ENCODE data around the gene SECISBP2. TPM values are rescaled to one million over a fixed set of nuclear protein-coding genes. Genes with fewer than 3 reads are reported as not detected.
"Not testable (repeated sequence)": the region's sequence is repeated elsewhere in the genome, so short reads cannot be mapped to it uniquely, and the experiment has no call there.

Gene SECISBP2
- total and polyA plus RNA-seq, 2 donors from 2014 or later: 27.0 to 59.8 TPM

DNA sequence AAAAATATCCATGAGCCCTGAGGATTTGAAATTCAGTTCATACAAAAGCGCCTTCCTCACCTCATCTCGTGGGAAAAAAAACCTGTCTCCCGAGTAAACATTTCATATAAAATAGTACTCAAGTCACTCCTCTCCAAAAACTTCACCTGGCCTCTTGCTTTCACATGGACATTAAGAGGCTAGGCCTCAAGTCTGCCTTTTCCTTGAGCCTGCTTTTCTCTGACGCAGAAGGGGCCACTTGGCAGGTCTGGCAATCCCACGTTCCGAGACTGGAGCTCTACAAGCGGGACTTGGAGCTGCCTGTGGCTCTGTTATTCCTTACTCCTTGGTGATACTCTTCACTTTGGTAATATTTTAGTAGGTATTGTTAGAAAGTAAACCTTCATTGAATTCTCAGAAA lies 34.2 kb upstream of the SECISBP2 start:
- H3K36me3 ChIP-seq (ENCODE audit: control insufficient read depth in 2 of 3, insufficient read depth in 3 of 3, low read length in 3 of 3): no peaks in the 10 kb centered on the region
- H3K4me3 ChIP-seq (ENCODE audit: low read length in 3 of 3): no peak overlapping the region
- peaks cover 0 to 2% (median 0%) of the 10 kb centered on the region in 3 donors for H3K4me1 ChIP-seq (ENCODE audit: control insufficient read depth in 2 of 3, insufficient read depth in 2 of 3, low read depth in 1 of 3, low read length in 3 of 3)
- DNase-seq (no peak), FAIRE-seq (no peak)
- no peak overlapping the region for H3K9ac ChIP-seq (ENCODE audit: low read length in 3 of 3)
- H3K27ac ChIP-seq (ENCODE audit: low read depth in 2 of 2, low read length in 2 of 2): no peak overlapping the region
- TF ChIP-seq, protein P1, sequence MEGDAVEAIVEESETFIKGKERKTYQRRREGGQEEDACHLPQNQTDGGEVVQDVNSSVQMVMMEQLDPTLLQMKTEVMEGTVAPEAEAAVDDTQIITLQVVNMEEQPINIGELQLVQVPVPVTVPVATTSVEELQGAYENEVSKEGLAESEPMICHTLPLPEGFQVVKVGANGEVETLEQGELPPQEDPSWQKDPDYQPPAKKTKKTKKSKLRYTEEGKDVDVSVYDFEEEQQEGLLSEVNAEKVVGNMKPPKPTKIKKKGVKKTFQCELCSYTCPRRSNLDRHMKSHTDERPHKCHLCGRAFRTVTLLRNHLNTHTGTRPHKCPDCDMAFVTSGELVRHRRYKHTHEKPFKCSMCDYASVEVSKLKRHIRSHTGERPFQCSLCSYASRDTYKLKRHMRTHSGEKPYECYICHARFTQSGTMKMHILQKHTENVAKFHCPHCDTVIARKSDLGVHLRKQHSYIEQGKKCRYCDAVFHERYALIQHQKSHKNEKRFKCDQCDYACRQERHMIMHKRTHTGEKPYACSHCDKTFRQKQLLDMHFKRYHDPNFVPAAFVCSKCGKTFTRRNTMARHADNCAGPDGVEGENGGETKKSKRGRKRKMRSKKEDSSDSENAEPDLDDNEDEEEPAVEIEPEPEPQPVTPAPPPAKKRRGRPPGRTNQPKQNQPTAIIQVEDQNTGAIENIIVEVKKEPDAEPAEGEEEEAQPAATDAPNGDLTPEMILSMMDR (IDR thresholded peaks at IDR 0.05; ENCODE audit: borderline replicate concordance, extremely low read depth, insufficient read depth): no peak
- H3K9me3 ChIP-seq (ENCODE audit: control insufficient read depth in 2 of 3, insufficient read depth in 1 of 3, low read length in 3 of 3): no peaks in the 10 kb centered on the region
- H3K27me3 ChIP-seq (ENCODE audit: control insufficient read depth, insufficient read depth, low read length): no peaks in the 10 kb centered on the region
- intact Hi-C loops (cut with DNase I): no loop called here

DNA sequence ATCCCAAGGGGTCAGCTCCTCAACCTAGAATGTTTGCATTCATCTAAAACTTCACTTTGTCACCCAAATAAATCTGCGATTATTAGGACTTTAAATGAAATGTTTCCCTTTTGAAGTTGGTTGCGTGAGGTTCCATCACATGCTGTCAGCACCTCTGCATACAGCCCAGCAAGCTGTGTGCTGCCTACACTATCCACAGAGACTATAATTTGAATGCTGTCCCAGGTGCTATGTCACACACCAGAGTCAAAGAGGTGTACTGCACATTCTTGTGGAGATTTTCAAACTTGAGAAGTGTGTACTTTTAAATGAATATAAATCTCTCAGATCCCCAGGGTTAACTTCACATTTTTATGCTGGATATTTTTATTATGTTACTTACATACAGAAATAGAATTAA lies 26.6 kb upstream of the SECISBP2 start:
- Histone ChIP-seq H3K36me3 (ENCODE audit: control insufficient read depth in 2 of 3, insufficient read depth in 3 of 3, low read length in 3 of 3) (no peaks in the 10 kb centered on the region), H3K27ac (ENCODE audit: low read depth in 2 of 2, low read length in 2 of 2) (no peak overlapping the region), H3K27me3 (ENCODE audit: control insufficient read depth, insufficient read depth, low read length) (no peaks in the 10 kb centered on the region), H3K4me1 (ENCODE audit: control insufficient read depth in 2 of 3, insufficient read depth in 2 of 3, low read depth in 1 of 3, low read length in 3 of 3) (no peaks in the 10 kb centered on the region), H3K9me3 (ENCODE audit: control insufficient read depth in 2 of 3, insufficient read depth in 1 of 3, low read length in 3 of 3) (peaks cover 0 to 2% (median 0%) of the 10 kb centered on the region in 3 donors), H3K9ac (ENCODE audit: low read length in 3 of 3) (no peak overlapping the region), H3K4me3 (ENCODE audit: low read length in 3 of 3) (no peak overlapping the region)
- TF ChIP-seq, protein P1 (IDR thresholded peaks at IDR 0.05; ENCODE audit: borderline replicate concordance, extremely low read depth, insufficient read depth): no peak
- no peak for FAIRE-seq
- intact Hi-C loops (cut with DNase I): no loop called here
- DNase-seq: peak in 1 of 5 donors; percentile 22

DNA sequence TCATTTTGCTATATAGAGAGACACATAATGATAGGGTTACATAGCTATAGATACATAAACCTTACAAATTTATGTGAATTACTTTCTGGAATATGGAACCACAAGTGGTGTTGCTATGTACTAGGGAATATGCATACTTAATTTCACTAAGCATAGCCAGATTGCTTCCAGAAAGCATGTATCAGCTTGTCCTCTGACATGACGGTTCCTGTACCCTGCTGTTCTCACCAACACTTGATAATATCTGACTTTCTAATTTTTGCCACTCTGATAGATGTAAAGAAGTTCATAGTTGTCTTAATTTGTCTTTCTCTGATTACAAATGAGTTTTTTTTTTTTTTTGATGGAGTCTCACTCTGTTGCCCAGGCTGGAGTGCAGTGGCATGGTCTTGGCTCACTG lies 25.3 kb upstream of the SECISBP2 start:
- Histone ChIP-seq H3K4me3 (ENCODE audit: low read length in 3 of 3) (no peak overlapping the region), H3K9ac (ENCODE audit: low read length in 3 of 3) (no peak overlapping the region), H3K4me1 (ENCODE audit: control insufficient read depth in 2 of 3, insufficient read depth in 2 of 3, low read depth in 1 of 3, low read length in 3 of 3) (no peaks in the 10 kb centered on the region), H3K9me3 (ENCODE audit: control insufficient read depth in 2 of 3, insufficient read depth in 1 of 3, low read length in 3 of 3) (peaks cover 0 to 2% (median 0%) of the 10 kb centered on the region in 3 donors), H3K27ac (ENCODE audit: low read depth in 2 of 2, low read length in 2 of 2) (no peak overlapping the region), H3K27me3 (ENCODE audit: control insufficient read depth, insufficient read depth, low read length) (no peaks in the 10 kb centered on the region), H3K36me3 (ENCODE audit: control insufficient read depth in 2 of 3, insufficient read depth in 3 of 3, low read length in 3 of 3) (no peaks in the 10 kb centered on the region)
- DNase-seq (no peak), FAIRE-seq (no peak)
- TF ChIP-seq, protein P1 (IDR thresholded peaks at IDR 0.05; ENCODE audit: borderline replicate concordance, extremely low read depth, insufficient read depth): no peak
- intact Hi-C loops (cut with DNase I): no loop called here

DNA sequence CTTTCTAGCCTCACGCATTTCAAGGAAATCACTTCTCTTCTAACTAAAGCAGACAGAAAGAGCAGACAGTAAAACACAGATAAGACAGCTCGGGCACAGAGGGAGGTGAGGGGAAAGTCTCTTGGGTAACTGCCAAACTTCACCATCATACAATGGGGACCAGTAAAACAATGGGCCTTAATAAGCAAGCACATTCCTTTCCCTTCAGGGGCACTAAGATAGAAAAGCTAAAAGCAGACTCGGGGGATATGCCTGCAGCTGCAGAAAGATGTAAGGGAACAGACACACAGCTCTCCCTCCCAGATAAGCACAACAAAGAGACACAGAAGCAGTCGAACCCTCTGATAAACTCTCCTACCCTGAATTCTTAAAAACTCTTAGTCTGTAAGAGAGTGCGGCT lies 22.9 kb upstream of the SECISBP2 start:
- Histone ChIP-seq H3K9ac (ENCODE audit: low read length in 3 of 3) (no peak overlapping the region), H3K36me3 (ENCODE audit: control insufficient read depth in 2 of 3, insufficient read depth in 3 of 3, low read length in 3 of 3) (no peaks in the 10 kb centered on the region), H3K27me3 (ENCODE audit: control insufficient read depth, insufficient read depth, low read length) (no peaks in the 10 kb centered on the region), H3K9me3 (ENCODE audit: control insufficient read depth in 2 of 3, insufficient read depth in 1 of 3, low read length in 3 of 3) (peaks cover 0 to 2% (median 0%) of the 10 kb centered on the region in 3 donors), H3K4me1 (ENCODE audit: control insufficient read depth in 2 of 3, insufficient read depth in 2 of 3, low read depth in 1 of 3, low read length in 3 of 3) (no peaks in the 10 kb centered on the region), H3K4me3 (ENCODE audit: low read length in 3 of 3) (no peak overlapping the region), H3K27ac (ENCODE audit: low read depth in 2 of 2, low read length in 2 of 2) (no peak overlapping the region)
- no peak for FAIRE-seq
- intact Hi-C loops (cut with DNase I): no loop called here
- TF ChIP-seq, protein P1 (IDR thresholded peaks at IDR 0.05; ENCODE audit: borderline replicate concordance, extremely low read depth, insufficient read depth): no peak
- no peak for DNase-seq

DNA sequence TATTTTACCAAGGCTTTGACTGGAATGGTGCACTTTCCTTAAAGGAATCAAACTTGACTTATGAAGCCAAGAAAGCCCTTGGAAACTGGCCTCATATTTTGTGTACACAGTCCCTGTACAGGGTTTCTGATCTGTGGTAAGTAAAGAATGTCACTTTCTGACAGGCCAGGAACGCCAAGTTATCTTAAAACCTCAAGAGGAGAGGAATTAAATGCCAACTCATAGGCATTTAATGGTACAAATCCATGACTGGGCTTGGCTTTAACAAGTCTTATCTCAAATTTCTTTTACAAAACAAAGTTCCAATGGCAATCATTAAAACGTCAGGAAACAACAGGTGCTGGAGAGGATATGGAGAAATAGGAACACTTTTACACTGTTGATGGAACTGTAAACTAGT lies 16.3 kb upstream of the SECISBP2 start:
- H3K9me3 ChIP-seq (ENCODE audit: control insufficient read depth in 2 of 3, insufficient read depth in 1 of 3, low read length in 3 of 3); H3K36me3 ChIP-seq (ENCODE audit: control insufficient read depth in 2 of 3, insufficient read depth in 3 of 3, low read length in 3 of 3); FAIRE-seq; H3K9ac ChIP-seq (ENCODE audit: low read length in 3 of 3); H3K4me3 ChIP-seq (ENCODE audit: low read length in 3 of 3); DNase-seq; H3K27ac ChIP-seq (ENCODE audit: low read depth in 2 of 2, low read length in 2 of 2); H3K27me3 ChIP-seq (ENCODE audit: control insufficient read depth, insufficient read depth, low read length); intact Hi-C loops (cut with DNase I); H3K4me1 ChIP-seq (ENCODE audit: control insufficient read depth in 2 of 3, insufficient read depth in 2 of 3, low read depth in 1 of 3, low read length in 3 of 3): not testable (repeated sequence)
